SK-N-SH (cell line): ENCODE data around the gene GRXCR2. TPM values are rescaled to one million over a fixed set of nuclear protein-coding genes. Genes with fewer than 3 reads are reported as not detected.
A peak's percentile ranks its signal among the peaks of the same experiment; 100 is the strongest.

Source experiments
- CTCF ChIA-PET: fragments of 300-600, 350-600 bp; formaldehyde crosslinking; extraction: SDS; loops from one replicate; lab custom pipeline; 2021; lab: Yijun Ruan, JAX
- POLR2A ChIA-PET: fragments of 350-600 bp; sonication (Branson Sonifier 250); formaldehyde crosslinking; extraction: SDS; loops from one replicate; lab custom pipeline; 2020; ENCODE audit warnings: antibody characterized with exemption, inconsistent platforms; lab: Yijun Ruan, JAX
- DNase-seq: peaks from one replicate; pipeline ENCODE4 v3.0.0; 2012
- H2AFZ ChIP-seq: fragments of 200-600 bp; sonication (generic); 2 replicates; pipeline ENCODE4 v1.8.1; 2016; ENCODE audit warnings: antibody characterized with exemption, mild to moderate bottlenecking, low read depth
- H3F3A ChIP-seq: fragments of 200-600 bp; sonication (generic); replicated peaks from 2 replicates; pipeline ENCODE3; 2016; ENCODE audit warnings: antibody characterized with exemption, mild to moderate bottlenecking; ENCODE audit not compliant: insufficient read depth
- H3K27ac ChIP-seq, 2 experiments: fragments of 200-500 bp in 1 of 2; fragments of 200-600 bp in 1 of 2; sonication (Bioruptor generic) in 1 of 2; sonication (generic), shearing (Covaris generic) in 1 of 2; 2 replicates each; pipeline versions ENCODE4 v1.5.1 to v1.6.1; 2014 to 2016; ENCODE audit warnings: low read depth in 2 of 2, inconsistent platforms in 1 of 2, low read length in 1 of 2, mild to moderate bottlenecking in 1 of 2, mixed read lengths in 1 of 2
- H3K27me3 ChIP-seq: fragments of 200-600 bp; sonication (generic), shearing (Covaris generic); 2 replicates; pipeline ENCODE4 v1.6.1; 2016; ENCODE audit warnings: mixed run types; ENCODE audit not compliant: insufficient read depth
- H3K36me3 ChIP-seq, 2 experiments: fragments of 200-500 bp in 1 of 2; fragments of 200-600 bp in 1 of 2; sonication (Bioruptor generic) in 1 of 2; sonication (generic) in 1 of 2; replicated peaks in 1 of 2; 2 replicates each; pipeline versions ENCODE3 to v1.5.1; 2014 to 2016; ENCODE audit warnings: low read length in 1 of 2, mild to moderate bottlenecking in 1 of 2; ENCODE audit not compliant: insufficient read depth in 2 of 2, control insufficient read depth in 1 of 2
- H3K4me1 ChIP-seq, 2 experiments: fragments of 200-500 bp in 1 of 2; fragments of 200-600 bp in 1 of 2; sonication (Bioruptor generic) in 1 of 2; sonication (generic), shearing (Covaris generic) in 1 of 2; 2 replicates each; pipeline versions ENCODE4 v1.5.1 to v1.6.1; 2014 to 2016; ENCODE audit warnings: low read depth in 1 of 2, low read length in 1 of 2, mixed run types in 1 of 2; ENCODE audit not compliant: insufficient read depth in 2 of 2, control insufficient read depth in 1 of 2
- H3K4me2 ChIP-seq: fragments of 200-600 bp; sonication (generic), shearing (Covaris generic); 2 replicates; pipeline ENCODE4 v1.6.1; 2017; ENCODE audit warnings: mixed run types
- H3K4me3 ChIP-seq, 2 experiments: fragments of 200-500 bp in 1 of 2; fragments of 200-600 bp in 1 of 2; sonication (Bioruptor generic) in 1 of 2; sonication (generic), shearing (Covaris generic) in 1 of 2; 2 replicates each; pipeline versions ENCODE4 v1.5.1 to v1.8.1; 2014 to 2016; ENCODE audit warnings: low read depth in 2 of 2, inconsistent platforms in 1 of 2, low read length in 1 of 2, mild to moderate bottlenecking in 1 of 2, mixed read lengths in 1 of 2, moderate library complexity in 1 of 2
- H3K79me2 ChIP-seq: fragments of 200-600 bp; sonication (generic); 2 replicates; pipeline ENCODE4 v1.8.1; 2017; ENCODE audit warnings: mild to moderate bottlenecking; ENCODE audit not compliant: insufficient read depth
- H3K9ac ChIP-seq: fragments of 200-600 bp; sonication (generic); 2 replicates; pipeline ENCODE4 v1.6.1; 2017; ENCODE audit warnings: mixed run types
- H3K9me2 ChIP-seq: fragments of 200-600 bp; sonication (generic); 2 replicates; pipeline ENCODE4 v1.6.1; 2017; ENCODE audit warnings: mixed run types
- H3K9me3 ChIP-seq: fragments of 200-600 bp; sonication (generic); 2 replicates; pipeline ENCODE4 v1.6.1; 2017; ENCODE audit warnings: mixed run types, mild to moderate bottlenecking, moderate library complexity
- H4K20me1 ChIP-seq: fragments of 200-600 bp; sonication (generic); 2 replicates; pipeline ENCODE4 v1.6.1; 2017; ENCODE audit warnings: mild to moderate bottlenecking, mixed run types; ENCODE audit not compliant: insufficient read depth
- EZH2phosphoT487 ChIP-seq: fragments of 200-600 bp; sonication (generic); IDR thresholded peaks from 2 replicates; pipeline ENCODE4 v1.6.1; 2017; ENCODE audit warnings: low read depth, mixed run types, mild to moderate bottlenecking, antibody characterized with exemption, moderate library complexity, borderline replicate concordance
- FOSL2 ChIP-seq: IDR thresholded peaks from 2 replicates; pipeline ENCODE4 v1.4.0; 2012; ENCODE audit warnings: low read depth, mild to moderate bottlenecking, moderate library complexity, borderline replicate concordance
- FOXJ3 ChIP-seq: sonication (generic); formaldehyde crosslinking; IDR thresholded peaks from 2 replicates; pipeline ENCODE4 v1.5.1; 2020; ENCODE audit warnings: mild to moderate bottlenecking, missing genetic modification reagents
- FOXM1 ChIP-seq: IDR thresholded peaks from 2 replicates; pipeline ENCODE4 v1.4.0; 2012; ENCODE audit warnings: low read depth, mild to moderate bottlenecking
- GATA2 ChIP-seq: sonication (generic); formaldehyde crosslinking; IDR thresholded peaks from 2 replicates; pipeline ENCODE4 v1.5.0; 2020; ENCODE audit warnings: mild to moderate bottlenecking, missing genetic modification reagents
- JUND ChIP-seq: IDR thresholded peaks from 2 replicates; pipeline ENCODE4 v1.4.0; 2012
- NFIC ChIP-seq: IDR thresholded peaks from 2 replicates; pipeline ENCODE4 v1.4.0; 2012; ENCODE audit warnings: borderline replicate concordance
- RCOR1 ChIP-seq: fragments of 150-350 bp; IDR thresholded peaks from 2 replicates; pipeline ENCODE4 v1.6.1; 2017; ENCODE audit warnings: antibody characterized with exemption, low read length
- RXRA ChIP-seq: IDR thresholded peaks from 2 replicates; pipeline ENCODE4 v1.4.0; 2012; ENCODE audit warnings: low read depth, mild to moderate bottlenecking, borderline replicate concordance
- SMC3 ChIP-seq: IDR thresholded peaks from 2 replicates; pipeline ENCODE4 v1.6.1; 2012; ENCODE audit warnings: low read depth, low read length, improper control_type of control experiment
- TCF12 ChIP-seq: IDR thresholded peaks from 2 replicates; pipeline ENCODE4 v1.4.0; 2012
- TEAD4 ChIP-seq: IDR thresholded peaks from 2 replicates; pipeline ENCODE4 v1.4.0; 2012; ENCODE audit warnings: mild to moderate bottlenecking, borderline replicate concordance; ENCODE audit not compliant: insufficient read depth
- WGBS: methylation state at CpG from one replicate; pipeline ENCODE4 v1.1.6; 2017; ENCODE audit warnings: low lambda C conversion rate; 5-methylcytosine and 5-hydroxymethylcytosine counted together
- polyA plus RNA-seq, 3 experiments: library from polyadenylated mRNA; depleted of rRNA; stranded (reverse); fragments of >200 nt; gene quantifications; 2 replicates each; pipeline ENCODE4 v1.2.3, GENCODE V29; 2012
- TF ChIP-seq, protein P1 (sequence below): fragments of 150-350 bp; IDR thresholded peaks from 2 replicates; pipeline ENCODE4 v1.6.1; 2016; ENCODE audit warnings: mild to moderate bottlenecking, low read depth, low read length
- TF ChIP-seq, protein P2 (sequence below): fragments of 150-350 bp; IDR thresholded peaks from 2 replicates; pipeline ENCODE4 v1.6.1; 2017; ENCODE audit warnings: antibody characterized with exemption, low read length, low read depth, borderline replicate concordance
- TF ChIP-seq, protein P3 (sequence below): IDR thresholded peaks from 2 replicates; pipeline ENCODE4 v1.4.0; 2012; ENCODE audit warnings: low read depth, borderline replicate concordance

GRXCR2 gene
- polyA plus RNA-seq, 1 of the 3 experiments (the other 2 are of a cell fraction), result not detected

DNA sequence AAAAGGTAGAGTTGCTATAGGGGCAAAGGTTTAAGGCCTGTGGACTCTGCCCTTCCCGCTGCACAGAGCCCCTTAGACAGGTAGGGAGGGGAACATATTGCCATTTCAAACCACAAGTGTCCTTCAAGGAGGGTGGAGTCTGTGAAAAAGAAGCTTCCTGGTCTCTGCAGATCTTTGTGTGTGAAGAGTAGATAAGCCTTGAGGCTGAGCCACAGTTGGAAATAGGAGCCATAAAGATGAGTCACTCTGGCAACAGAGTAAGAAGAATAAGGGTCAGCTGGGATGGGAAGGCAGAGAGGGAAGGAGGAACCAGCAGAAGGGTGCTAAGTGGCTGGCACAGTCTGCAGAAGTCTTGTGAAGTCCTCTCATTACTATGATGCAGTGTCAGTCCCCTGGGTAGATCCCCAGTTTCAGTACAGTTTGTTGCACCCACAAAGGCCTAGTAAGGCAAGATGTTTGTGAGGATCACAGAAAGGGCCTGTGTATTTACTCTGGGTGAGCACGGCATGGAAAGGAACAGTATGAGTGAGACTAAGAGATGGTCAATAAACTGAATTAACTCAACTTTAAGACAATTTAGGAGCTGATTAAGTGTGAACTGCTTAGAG lies 18.1 kb downstream of the GRXCR2 start:
- Histone ChIP-seq H3K27ac (peak overlapping the region in 1 of 2 experiments; percentile 42; a peak in 2 of 4 replicates), H3F3A (peaks cover 4% of the 10 kb centered on the region), H3K4me2 (peak overlapping the region; percentile 28; the same call in 1 of the 2 replicates), H3K9me3 (no peaks in the 10 kb centered on the region), H4K20me1 (no peaks in the 10 kb centered on the region), H3K4me3 (no peak overlapping the region), H3K9ac (no peak overlapping the region), H3K79me2 (no peaks in the 10 kb centered on the region), H3K27me3 (no peaks in the 10 kb centered on the region), H3K36me3 (no peaks in the 10 kb centered on the region), H3K4me1 (peaks cover 0 to 16% of the 10 kb centered on the region in 2 experiments; a peak in 3 of 4 replicates), H3K9me2 (no peaks in the 10 kb centered on the region), H2AFZ (peak overlapping the region; percentile 68; the same call in 1 of the 2 replicates)
- TF ChIP-seq JUND, result peak; percentile 69
- TF ChIP-seq RXRA, result no peak
- peak; percentile 45; the same call in 1 of the 2 replicates for TF ChIP-seq TCF12
- peak; percentile 84 for TF ChIP-seq FOSL2
- no peak for DNase-seq
- 60% methylated on average over 2 of the region's 2 CpGs for WGBS
- ChIA-PET CTCF (interaction anchor here (1.1 kb wide), 1 partner anchor 19 kb away, joined by 3 read pairs; no protein-coding TSS in a partner anchor), POLR2A (no interaction called here)

DNA sequence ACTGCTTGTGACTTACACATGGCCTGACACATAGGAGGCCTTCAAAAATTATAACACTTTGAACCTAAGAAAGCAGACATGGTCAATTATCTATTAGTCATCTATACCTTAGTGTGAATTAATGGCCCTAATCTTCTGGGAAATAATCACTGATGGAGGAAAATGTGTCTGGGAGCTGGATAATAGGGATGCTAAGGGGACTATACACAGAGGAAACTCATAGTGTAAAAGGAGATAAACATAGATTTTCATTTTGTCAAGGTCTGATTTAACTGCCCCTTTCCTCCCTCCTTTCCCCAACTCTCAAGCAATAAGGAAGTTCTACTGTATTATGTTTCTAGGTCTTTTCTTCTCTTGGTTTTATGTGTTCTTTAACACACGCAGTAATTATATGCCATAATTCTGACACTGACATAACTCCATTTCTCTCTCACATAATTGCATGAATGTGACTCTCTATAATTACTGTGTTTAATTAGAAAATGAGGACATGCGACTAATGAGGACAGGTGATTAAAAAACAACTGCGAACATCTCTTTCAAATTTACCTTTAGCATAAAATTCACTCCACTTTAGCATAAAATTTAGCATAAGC lies 18.9 kb downstream of the GRXCR2 start:
- H3K27ac ChIP-seq, result peak overlapping the region in 1 of 2 experiments; percentile 42; a peak in 1 of 4 replicates
- no peaks in the 10 kb centered on the region for H3K9me3 ChIP-seq
- H3K9me2 ChIP-seq, result no peaks in the 10 kb centered on the region
- DNase-seq, result no peak
- no peak overlapping the region for H3K9ac ChIP-seq
- H3K4me3 ChIP-seq, result no peak overlapping the region
- H3K36me3 ChIP-seq, result no peaks in the 10 kb centered on the region
- ChIA-PET POLR2A (no interaction called here), CTCF (no interaction called here)
- 97% methylated on average over 3 of the region's 3 CpGs for WGBS
- no peaks in the 10 kb centered on the region for H3K27me3 ChIP-seq
- peaks cover 0 to 12% of the 10 kb centered on the region in 2 experiments; a peak in 2 of 4 replicates for H3K4me1 ChIP-seq
- no peaks in the 10 kb centered on the region for H4K20me1 ChIP-seq
- TF ChIP-seq, protein P1, sequence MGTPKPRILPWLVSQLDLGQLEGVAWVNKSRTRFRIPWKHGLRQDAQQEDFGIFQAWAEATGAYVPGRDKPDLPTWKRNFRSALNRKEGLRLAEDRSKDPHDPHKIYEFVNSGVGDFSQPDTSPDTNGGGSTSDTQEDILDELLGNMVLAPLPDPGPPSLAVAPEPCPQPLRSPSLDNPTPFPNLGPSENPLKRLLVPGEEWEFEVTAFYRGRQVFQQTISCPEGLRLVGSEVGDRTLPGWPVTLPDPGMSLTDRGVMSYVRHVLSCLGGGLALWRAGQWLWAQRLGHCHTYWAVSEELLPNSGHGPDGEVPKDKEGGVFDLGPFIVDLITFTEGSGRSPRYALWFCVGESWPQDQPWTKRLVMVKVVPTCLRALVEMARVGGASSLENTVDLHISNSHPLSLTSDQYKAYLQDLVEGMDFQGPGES, result no peak
- TF ChIP-seq SMC3, result no peak
- no peak for TF ChIP-seq FOXJ3 (CRISPR knock-in tag)
- TF ChIP-seq JUND, result no peak
- TF ChIP-seq, protein P2, sequence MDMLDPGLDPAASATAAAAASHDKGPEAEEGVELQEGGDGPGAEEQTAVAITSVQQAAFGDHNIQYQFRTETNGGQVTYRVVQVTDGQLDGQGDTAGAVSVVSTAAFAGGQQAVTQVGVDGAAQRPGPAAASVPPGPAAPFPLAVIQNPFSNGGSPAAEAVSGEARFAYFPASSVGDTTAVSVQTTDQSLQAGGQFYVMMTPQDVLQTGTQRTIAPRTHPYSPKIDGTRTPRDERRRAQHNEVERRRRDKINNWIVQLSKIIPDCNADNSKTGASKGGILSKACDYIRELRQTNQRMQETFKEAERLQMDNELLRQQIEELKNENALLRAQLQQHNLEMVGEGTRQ, result no peak
- TF ChIP-seq FOXM1, result no peak
- no peak for TF ChIP-seq TCF12
- TF ChIP-seq TEAD4, result no peak
- no peak for TF ChIP-seq RCOR1
- no peak for TF ChIP-seq EZH2phosphoT487
- TF ChIP-seq NFIC, result no peak
- TF ChIP-seq, protein P3, sequence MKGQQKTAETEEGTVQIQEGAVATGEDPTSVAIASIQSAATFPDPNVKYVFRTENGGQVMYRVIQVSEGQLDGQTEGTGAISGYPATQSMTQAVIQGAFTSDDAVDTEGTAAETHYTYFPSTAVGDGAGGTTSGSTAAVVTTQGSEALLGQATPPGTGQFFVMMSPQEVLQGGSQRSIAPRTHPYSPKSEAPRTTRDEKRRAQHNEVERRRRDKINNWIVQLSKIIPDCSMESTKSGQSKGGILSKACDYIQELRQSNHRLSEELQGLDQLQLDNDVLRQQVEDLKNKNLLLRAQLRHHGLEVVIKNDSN, result no peak
- no peak for TF ChIP-seq RXRA
- no peak for TF ChIP-seq GATA2 (CRISPR knock-in tag)
- H3F3A ChIP-seq, result peaks cover 2% of the 10 kb centered on the region
- no peak overlapping the region for H2AFZ ChIP-seq
- H3K4me2 ChIP-seq, result no peak overlapping the region
- no peaks in the 10 kb centered on the region for H3K79me2 ChIP-seq
